Endometrial microvascular endothelial cells (primary cell): ENCODE data around the gene NES. TPM values are rescaled to one million over a fixed set of nuclear protein-coding genes. Genes with fewer than 3 reads are reported as not detected.
"Not testable (repeated sequence)": the region's sequence is repeated elsewhere in the genome, so short reads cannot be mapped to it uniquely, and the experiment has no call there.

Experiments used
- in situ Hi-C: cut with HindIII; loops from 2 replicates; pipeline ENCODE4 v1.10.0; 2017; ENCODE audit warnings: low sequenced_read_pairs, low pct_unique_long_range_greater_than_20kb; ENCODE audit errors: inconsistent ontology term
- total RNA-seq: library from RNA; depleted of rRNA; stranded (reverse); fragments of >200 nt; gene quantifications from one replicate; pipeline ENCODE4 v1.2.3, GENCODE V29; 2015; ENCODE audit errors: inconsistent ontology term

NES gene
- total RNA-seq, 1 donor from 2014 or later: 239 TPM

DNA sequence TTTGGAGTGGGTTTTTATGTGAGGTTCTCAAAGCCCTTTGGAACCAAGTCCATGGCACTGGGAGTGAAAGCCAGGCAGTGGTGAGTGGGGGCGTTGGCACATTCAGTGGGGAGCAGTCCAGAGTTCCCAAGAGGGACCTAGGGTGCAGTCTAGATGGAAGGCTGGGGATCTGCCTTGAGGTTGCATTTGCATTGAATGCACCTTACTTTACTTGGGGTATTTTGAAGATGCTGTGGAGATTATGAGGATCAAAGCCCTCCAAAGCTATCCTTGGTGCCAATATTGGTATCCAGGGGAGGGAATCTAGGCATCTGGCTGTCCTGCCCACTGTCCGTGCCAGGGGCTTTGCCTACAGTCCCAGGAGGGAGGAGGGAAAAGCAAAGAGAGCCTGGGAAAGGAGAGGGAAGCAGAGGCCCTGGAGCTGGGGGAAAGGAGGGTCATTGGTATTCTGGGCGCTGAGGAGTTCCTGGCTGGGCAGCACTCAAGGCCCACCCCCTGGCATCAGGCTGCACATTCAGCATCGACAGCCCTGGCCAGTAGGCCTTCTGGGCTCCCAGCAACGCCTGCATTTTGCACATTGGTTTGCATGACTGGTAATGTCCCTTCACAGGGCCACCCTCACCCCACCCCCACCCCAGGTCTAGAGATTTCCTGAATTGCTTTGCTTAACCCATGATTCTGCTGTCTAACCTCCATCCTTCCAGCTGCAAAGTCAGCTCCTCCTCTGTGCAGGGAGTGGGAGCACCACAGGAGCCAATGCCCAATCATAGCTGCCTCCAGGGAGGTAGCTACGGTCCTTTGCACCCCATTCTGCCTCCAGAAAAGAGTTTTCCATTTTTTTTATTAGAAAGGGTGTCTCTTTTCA lies 36.1 kb downstream of the NES start:
- in situ Hi-C loops: no loop called here

DNA sequence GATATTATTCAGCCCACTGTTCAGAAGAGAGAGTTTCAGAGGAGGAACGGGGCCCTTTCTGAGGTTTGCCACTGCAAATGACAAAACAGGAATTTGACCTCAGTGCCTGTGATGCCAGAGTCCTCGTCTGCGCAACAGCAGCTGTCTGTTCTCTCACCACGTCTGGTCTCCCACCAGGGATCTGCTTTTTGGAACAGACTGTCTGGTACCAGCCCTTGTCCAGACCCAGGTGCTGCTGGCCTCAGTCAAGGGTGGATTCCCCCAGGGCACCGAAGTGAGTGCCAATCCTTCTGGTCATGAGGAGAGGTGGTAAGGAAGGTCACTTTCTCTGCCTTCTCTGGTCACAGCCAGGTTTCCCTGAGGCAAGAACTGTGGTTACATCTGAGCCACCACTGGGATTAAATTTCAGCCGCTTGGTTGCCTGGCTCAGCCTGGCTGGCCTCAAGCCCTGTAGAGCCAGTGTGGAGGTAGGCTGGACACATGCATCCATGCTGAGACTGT lies 37.6 kb downstream of the NES start:
- in situ Hi-C loops: no loop called here

- in situ Hi-C loops: no loop called here
Measured at GRCh38 chr1:156638189-156638985, 38.8 kb downstream of the NES start.

DNA sequence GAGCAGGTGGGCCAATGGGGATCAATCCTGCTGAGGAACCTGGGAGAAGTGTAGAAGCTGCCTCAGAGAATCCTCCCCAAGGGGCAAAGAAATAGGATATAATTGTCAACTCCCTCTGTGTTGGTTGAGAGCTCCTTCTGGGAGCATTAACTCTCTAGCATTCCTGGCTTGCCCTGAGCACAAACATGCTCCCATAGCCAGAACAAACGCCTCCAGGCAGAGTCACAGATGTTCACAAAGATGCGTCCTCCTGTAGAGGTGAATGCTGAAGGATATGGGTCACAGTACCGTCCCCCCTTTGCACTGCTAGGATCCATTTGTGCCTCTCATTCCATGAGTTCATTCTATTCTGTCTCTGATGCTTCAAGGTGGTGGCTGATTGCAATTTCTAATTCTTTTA lies 44.9 kb downstream of the NES start:
- in situ Hi-C loops: no loop called here

DNA sequence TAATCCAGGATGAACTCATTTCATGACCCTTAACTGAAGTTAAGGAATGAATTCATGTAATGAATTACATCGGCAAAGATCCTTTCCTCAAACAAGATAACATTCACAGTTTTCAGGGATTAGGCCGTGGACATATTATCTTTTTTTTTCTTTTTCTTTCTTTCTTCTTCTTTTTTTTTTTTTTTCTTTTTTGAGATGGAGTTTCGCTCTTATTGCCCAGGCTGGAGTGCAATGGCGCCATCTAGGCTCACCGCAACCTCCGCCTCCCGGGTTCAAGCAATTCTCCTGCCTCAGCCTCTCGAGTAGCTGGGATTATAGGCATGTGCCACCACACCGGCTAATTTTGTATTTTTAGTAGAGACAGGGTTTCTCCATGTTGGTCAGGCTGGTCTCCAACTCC lies 46.1 kb downstream of the NES start:
- in situ Hi-C loops: not testable (repeated sequence)

- in situ Hi-C loops: no loop called here
Measured at GRCh38 chr1:156629823-156630449, 47.3 kb downstream of the NES start.

DNA sequence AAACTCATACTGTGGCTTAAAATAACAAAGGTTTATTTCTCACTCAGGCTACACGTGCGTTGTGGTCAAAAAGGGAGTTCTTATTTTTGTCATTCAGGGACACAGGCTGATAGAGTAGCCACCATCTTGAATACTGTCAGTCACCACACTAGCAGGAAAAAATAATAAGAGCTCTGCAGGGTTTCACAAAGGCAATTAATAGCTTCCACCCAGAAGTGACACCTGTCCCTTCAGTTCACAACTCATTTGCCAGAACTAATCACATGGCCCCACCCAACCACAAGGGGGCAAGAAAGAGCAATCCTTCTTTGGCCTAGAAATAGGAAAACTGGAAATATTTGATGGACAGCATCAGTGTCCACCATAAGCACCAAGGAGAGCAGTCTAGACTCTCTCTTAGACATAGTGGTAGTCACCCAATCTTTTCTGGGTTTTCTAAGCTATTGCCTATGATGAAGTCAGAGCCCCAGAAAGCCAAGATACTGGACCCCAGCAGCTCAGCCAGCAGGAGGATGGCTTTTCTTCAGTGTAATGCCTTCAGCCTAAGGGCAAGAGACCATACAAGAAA lies 49.8 kb downstream of the NES start:
- in situ Hi-C loops: no loop called here

GRCh38 chr1:156626079-156626438 lies 51.1 kb downstream of the NES start:
- in situ Hi-C loops: no loop called here

DNA sequence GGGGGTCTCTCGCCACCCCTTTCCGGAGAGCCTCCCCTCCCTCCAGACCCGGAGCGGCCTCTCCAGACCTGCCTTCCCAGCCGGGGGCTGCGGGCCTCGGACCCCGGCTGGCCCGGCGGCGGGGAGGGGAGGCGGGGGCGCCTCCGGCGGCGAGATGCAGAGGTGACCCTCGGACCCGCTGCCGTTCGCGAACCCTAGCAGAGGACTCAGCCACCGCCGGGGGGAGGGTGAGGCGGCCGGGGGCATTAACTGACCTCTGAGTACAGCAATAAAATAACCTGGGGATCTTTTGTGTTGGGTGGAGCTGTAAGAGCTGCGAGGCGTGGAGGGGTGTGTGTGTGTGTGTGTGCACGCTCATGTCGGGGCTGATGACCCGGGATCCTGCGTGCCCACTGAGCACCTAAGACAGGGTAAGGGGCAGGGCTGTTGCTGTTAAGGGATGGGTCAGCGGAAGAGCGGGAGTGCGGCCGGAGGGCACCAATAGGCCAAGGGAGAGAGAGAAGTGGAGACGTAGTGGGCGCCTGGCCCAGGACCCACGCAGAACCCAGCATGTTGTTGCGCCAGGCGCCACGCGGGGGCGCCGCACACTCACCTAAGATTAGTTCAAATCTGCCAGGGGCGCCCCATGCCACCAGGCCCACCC lies 51.6 kb downstream of the NES start:
- in situ Hi-C loops: no loop called here

DNA sequence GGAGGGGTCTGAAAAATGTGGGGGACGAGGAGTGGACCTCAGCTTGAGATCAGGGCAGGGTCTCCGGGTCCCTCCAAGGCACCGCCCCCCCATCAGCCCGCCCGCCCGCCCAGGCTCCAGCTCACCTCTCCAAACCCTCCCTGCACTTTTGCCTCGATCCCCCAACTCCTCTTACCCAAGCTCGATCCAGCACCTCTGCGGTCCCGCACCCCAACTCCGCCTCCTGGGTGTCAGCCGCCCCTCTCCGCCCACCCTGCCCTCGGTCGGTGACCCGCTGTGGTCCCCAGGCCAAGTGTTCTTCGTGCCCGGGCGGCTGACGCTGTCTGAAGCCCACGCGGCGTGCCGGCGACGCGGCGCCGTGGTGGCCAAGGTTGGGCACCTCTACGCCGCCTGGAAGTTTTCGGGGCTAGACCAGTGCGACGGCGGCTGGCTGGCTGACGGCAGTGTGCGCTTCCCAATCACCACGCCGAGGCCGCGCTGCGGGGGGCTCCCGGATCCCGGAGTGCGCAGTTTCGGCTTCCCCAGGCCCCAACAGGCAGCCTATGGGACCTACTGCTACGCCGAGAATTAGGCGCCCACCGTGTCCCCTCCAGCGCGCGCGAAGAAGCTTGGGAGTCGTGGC lies 52.3 kb downstream of the NES start:
- in situ Hi-C loops: no loop called here

- in situ Hi-C loops: no loop called here
Measured at GRCh38 chr1:156623946-156624813, 53.0 kb downstream of the NES start.

GRCh38 chr1:156622581-156623297 lies 54.5 kb downstream of the NES start:
- in situ Hi-C loops: no loop called here

GRCh38 chr1:156619582-156619955 lies 57.6 kb downstream of the NES start:
- in situ Hi-C loops: no loop called here

DNA sequence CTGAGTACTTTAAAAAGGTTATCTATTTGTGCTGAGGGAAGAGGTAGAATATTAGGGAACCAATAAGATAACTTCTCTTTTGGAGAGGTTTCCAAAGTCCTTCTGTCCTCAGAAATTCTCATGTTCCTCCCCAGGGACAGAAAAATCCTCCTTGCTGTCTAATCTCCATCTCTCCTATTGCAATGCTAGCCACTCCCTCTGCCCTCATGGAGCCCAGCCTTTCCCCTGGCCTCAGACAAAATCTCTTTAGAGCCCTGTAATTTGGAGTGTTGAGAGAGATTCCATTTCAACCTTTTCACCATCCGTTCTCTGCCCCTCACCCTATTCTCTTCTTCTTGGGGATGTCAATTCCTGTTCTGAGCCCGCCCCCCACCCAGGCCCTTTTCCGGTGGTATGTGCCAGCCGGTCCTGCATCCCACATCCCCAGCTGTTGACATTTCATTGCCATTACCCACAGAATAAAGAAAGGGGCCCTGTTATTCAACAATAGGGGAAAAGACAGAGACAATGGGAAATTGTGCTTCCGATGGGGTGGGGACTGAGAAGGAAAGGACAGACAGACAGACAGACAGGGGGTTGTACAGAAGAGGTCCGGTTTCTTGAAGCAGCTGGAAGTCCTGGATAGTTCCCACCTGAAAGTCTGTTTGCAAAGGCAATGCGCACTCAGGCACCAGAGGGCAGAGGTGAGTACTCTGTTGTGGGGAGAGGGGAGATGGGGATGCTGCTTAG lies 58.2 kb downstream of the NES start, which contains the start of gene HAPLN2:
TSS of gene HAPLN2 (plus strand) at position 563 of the 729 bp plus-strand sequence. CDS start 4,076 bp downstream, outside the sequence.
- in situ Hi-C loops: no loop called here
